Effector CD8-positive, alpha-beta T cell (primary cell): ENCODE data around the gene PRKAG2.

Experiments used
- DNase-seq: peaks from one replicate; lab custom pipeline; 2025; lab: John Stamatoyannopoulos, UW

Gene PRKAG2

GRCh38 chr7:151900986-151901621 lies 24.2 kb upstream of the PRKAG2 start:
- no peak for DNase-seq

DNA sequence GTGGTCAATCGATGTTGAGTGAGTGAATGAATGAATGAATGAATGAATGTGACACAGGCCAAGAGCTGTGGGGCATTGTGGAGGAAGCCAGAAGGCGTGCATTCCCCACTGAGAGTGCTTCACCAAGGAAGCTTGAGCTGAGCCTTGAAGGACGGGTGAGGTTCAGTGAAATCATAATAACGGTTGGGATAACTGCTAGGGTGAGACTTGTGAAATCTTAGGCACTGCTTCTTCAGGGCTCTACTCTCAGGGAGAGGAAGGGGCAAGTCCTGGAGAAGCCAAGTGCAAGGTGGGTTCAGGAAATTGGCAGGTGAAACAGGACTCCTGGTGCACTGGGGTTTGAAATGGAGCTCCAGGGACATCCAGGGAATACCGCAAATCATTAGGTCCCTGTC lies 23.7 kb upstream of the PRKAG2 start:
- DNase-seq = no peak

- no peak for DNase-seq
Observed at GRCh38 chr7:151899513-151900360, 22.8 kb upstream of the PRKAG2 start.

DNA sequence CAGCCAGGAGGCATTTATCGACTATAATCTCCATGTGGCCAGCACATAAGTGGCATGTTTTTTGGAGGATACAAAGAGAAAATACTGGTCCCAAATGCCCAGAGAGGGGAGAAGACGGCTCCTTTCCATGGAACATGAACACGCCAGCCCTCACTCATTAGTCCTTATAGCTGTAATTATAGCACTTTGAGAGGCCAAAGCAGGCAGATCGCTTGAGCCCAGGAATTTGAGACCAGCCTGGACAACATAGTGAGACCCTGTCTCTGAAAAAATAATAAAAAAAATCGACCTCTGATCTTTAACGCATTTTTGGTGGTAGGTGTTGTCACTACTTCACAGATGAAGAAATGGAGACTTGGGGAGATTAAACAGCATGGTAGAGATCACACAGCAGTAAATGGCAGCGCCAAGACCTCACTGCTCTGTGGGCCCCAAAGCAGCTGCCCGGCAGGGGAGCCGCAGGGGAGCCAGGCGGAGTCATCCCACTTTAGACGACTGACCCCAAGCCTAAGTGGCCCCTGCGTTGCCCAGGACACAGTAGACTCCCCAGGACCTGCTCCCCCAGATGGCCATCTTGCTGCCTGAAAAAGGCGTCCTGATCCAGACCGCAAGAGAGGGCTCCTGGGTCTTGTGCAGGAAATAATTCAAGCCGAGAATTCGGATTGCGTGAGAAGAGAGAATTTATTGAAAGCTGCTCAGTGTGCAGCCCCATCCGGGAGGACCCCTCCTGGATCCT lies 21.2 kb upstream of the PRKAG2 start:
- no peak for DNase-seq

GRCh38 chr7:151897161-151897731 lies 20.3 kb upstream of the PRKAG2 start:
- no peak for DNase-seq

DNA sequence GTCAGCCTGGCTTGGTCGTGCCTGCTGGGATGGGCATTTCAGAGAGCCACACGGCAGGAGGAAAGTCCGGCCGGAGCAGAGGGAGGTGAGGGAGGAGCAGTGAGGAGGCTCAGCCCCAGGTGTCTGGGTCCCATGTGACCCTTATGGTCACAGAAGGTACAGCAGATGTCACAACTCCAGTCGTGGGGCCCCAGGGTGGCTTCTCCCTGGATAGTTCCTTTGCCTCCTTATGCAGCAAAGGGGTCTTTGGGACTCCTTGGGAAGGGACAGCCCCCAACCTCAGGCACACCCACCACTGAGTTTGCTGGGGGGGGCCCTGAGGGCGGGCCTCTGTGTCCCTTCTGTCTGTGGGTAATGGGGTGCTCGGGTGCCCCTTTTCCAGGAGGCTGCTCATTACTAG lies 19.6 kb upstream of the PRKAG2 start:
- no peak for DNase-seq

GRCh38 chr7:151896086-151896485 lies 19.2 kb upstream of the PRKAG2 start:
- no peak for DNase-seq

GRCh38 chr7:151895631-151896031 lies 18.7 kb upstream of the PRKAG2 start:
- DNase-seq = no peak

- DNase-seq = no peak
Observed at GRCh38 chr7:151895008-151895630, 18.2 kb upstream of the PRKAG2 start.

DNA sequence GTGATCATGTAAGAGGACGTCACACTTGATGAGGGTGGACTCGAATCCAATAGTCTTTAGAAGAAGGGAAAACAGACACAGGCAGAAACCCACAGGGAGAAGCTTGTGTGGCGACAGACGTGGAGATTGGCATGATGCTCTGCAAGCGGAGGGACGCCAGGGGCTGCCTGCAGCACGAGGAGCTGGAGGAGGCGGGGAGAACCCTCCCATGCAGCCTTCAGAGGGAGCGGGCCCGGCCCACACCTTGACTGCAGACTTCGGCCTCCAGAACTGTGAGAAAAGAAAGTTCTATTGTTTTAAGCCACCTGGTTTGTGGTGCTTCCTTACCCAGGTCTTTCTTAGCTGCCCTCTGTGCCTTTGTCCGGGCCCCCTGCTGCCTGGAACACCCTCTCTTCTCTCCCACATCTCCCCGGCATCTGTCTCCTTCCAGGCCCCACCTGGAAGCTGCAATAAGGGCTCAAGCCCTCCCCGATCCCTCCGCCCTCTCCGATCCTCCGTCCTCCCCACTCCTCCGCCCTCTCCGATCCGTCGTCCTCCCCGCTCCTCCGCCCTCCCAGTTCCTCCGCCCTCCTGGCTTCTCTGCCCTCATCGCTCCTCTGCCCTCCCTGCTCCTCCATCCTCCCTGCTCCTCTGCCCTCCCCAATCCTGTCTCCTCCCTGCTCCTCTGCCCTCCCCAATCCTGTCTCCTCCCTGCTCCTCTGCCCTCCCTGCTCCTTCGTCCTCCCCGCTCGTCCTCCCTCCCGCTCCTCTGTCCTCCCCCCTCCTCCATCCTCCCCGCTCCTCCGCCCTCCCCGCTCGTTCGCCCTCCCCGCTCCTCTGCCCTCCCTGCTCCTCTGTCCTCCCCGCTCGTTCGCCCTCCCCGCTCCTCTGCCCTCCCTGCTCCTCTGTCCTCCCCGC lies 17.4 kb upstream of the PRKAG2 start:
- DNase-seq = no peak

- no peak for DNase-seq
Observed at GRCh38 chr7:151893405-151893923, 16.5 kb upstream of the PRKAG2 start.

DNA sequence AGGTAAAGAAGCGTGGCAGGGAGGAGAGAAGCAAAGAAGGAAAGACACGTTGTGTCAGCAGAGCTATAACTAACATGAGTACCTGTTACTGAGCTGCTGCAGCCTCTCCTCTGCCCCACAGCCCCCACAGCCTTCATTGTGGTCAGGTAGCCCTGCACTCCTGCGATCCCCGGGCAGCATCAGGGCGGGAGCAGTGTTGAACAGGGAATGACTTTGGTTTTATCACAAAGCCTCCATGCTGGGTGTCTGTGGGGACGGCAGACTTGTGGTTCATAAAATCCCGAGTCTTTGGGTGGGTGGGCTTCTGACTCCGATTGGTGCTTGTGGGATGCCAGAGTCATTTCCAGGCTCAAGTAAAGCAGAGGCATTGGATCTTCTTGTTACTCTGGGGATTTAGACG lies 14.8 kb upstream of the PRKAG2 start:
- DNase-seq = no peak

DNA sequence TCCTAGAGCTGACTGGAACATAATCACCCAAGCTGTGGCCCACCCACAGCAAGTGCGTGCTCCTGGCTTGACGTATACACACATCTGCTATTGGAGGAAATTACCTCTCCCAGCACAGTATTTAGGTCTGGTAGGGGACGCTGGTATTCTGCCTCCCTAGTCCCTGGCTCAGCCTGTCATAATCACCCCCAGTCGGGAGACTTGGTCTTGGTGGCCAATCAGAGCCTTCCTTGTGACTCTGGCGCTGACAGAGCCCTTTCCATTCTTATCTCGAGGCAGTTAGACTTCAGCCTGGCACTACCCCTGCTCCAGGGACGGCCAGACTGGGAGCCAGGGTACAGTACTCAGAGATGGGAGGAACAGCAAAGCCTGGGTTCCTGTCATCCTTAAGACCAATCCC lies 14.3 kb upstream of the PRKAG2 start:
- DNase-seq = no peak

DNA sequence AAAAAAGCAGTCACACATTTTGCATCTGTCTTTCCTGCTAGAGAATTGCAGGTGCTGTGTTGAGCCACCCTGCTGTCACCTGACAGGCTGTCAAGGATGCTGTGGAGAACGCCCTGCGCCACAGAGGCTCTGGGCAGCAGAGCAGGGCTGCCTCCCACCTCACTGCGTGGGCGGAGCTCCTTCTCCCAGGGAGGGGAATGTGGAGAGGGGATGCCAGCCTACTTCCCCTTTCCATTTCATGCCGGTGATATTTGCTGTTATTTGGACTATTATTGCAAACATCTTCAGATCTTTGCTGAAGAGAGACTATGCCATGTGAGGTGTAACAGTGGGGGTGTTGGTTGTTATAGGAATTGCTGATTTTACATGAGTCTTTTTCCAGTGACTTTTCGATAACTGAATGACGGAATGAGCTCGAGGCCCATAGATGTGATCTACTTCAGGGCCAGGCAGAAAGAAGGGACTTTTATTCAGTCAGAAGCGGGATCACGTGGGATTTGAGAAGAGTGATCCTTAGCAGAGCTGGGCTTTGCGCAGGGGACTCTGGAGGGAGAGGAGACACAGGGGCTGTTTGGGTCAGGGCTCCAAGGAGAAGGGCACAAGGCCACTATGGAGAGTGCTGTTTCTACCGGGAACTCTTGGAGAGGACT lies 13.6 kb upstream of the PRKAG2 start:
- no peak for DNase-seq

DNA sequence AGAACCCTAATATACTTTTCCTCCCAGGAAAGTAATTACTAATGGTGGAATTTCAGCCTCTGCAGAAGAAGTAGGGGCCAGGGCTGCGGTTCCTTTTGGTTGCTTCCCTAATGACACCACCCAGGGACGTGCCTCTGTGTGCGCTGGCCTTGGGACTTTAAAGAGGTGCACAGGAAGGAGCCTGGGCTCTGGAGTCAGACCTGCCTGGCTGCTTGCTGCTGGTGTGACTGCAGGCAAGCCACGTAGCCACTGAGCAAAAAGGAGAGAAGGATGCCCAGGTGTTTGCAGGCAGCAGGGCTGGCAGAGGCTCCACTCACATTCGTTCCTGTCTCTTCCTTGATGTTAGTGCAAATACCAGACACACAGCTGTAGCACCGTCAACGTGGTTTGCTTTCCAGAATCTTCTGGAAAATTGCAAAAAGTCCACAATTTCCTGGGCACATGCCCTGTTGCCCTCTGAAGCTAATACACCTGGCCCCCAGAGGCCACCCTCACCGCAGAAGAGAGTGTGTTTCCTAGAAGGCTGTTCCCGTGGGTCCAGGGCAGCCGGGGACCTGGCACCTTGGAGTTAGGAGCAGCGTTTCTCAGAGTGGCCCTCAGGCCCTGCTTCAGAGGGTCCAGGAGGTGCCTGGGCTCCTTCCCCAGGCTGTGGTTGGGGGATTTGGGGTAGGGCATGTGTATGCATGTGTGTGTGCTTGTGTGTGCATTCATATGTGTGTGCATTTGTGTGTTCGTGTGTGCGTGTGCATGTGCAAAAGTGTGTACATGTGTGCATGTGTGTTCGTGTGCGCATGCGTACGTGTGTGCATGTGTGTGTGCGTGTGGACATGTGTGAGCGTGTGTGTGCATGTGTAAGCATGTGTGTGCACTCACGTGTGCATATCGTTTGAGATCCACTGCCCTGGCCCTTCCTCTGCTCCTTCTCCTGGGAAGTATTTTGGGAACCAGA lies 12.8 kb upstream of the PRKAG2 start:
- no peak for DNase-seq

DNA sequence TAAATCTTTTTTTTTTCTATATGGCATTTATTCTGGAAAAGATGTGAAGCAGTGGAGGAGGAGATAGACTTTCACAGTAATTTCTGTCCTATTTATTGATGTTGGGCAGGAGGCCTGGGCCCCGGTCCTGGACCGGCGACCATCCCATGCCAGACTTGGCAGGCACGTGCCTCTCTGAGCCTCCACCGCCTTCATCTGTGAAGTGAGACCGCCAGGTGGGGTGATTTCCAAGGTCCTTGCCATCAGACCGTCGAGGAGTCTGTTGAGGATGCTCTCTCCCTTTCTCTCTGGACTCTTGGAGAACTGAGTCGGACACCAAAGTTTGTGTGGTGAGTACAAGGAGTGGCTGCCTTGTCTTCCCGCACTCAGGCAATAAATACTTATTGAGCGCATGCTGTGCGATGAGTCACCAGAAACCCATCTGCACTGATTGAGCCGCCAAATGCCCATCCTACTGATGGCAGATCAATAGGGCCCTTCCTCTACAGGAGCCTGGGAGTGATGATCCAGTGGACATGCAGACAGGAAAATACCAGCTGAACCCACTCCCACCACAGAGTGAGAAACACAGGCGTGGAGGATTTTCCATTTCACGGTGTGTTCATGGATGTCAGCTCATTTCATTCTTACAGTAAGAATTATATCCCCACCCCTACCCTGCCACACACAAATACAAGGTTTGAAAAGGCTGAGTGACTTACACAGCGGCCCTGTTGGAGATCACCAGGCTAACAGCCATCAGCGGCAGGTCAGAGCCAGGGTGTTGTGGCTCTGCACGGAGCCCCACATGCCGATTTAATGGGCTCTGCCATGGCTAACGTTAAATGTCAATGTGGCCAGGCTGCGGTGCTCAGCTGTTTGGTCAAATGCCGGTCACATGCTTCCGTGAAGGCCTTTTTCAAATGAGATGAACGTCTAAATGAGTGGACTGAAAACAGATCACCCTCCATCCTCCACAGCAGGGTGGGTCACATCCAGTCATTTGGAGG lies 11.5 kb upstream of the PRKAG2 start:
- DNase-seq = no peak

DNA sequence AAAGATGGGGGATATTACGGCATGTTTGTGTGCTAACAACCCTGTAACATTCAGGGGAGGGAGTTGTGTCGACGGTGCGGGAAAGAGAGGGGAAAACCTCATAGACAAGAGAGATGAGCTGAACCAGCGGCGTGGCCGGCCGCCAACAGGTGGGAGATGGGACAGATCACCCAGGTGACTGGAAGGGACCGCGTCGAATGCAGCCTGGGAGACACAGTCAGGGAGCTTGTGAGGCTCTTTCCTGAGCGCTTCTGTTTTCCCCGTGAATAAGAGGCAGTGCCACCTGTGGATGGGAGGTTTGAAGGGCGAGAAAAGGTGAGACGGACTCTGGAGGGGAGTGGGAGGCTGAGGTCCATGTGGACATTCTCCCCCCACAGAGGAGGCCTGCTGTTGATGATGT lies 9.9 kb upstream of the PRKAG2 start:
- no peak for DNase-seq

DNA sequence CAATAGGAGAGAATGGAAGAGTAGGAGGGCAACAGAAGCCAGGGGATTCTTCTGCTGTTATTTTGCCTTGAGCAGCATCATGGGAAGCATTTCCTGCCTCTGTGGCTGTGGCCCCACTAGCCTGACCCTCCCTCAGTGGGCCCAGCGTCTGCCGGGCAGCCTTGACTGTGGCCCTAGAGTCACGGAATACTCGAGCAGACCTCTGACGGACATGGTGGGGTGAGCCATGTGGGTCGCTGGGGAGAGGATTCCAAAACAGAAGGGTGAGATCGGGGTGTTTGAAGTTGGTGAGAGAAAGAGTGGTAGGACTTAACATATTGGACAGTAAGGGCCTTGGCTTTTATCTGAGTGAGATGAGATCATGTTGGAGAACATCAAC lies 8.3 kb upstream of the PRKAG2 start:
- DNase-seq = no peak
